Activated T-helper 9 cell treated with anti-CD3 and anti-CD28 coated beads, Interleukin-2, amount 50 U/mL, for 16 hours (primary cell): ENCODE results near the gene UBAP2L.

ENCODE experiments used
- DNase-seq: peaks from one replicate; pipeline ENCODE4 v3.0.0-alpha.2; 2020; ENCODE audit warnings: low read depth

The UBAP2L gene

GRCh38 chr1:154220071-154220969 is at the start of gene UBAP2L:
TSS of gene UBAP2L (plus strand) at chr1:154220955. CDS start at chr1:154225124, 4,169 bp downstream.
- DNase-seq: peak; percentile 99

DNA sequence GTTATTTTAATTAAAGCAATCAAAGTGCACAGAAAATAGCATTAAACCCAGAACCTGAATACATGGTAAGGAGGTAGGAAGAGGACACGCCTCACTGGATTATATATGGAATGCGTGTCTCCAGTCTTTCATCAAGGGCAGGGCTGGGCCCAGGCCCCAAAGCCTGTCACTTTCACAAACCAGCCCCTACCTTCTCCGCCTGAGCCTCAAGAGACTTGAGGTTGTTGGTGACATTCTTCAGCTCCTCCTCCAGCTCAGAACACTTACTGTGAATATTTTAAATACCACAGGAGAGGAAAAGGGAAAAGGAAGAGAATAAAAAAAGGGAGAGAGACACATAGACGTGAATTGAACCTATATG is 49.6 kb upstream of the UBAP2L start:
- no peak for DNase-seq

DNA sequence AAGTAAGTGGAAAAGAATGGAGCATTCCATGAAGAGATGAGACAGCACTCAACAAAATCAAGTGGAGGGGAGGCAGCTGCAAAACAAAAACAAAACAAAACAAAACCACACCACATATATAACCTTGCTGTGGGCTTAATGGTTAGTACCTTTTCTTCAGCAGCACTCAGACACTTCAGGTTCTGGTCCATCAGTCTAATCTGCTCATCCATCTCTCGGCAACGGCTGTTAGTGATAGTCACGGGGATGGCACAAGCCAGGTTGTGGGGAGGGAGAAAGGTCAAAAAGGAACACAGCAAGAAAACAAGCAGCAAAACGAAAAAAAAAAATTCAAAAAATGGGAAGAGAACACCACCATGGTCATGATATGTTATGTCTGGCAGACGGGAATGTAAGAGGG is 48.9 kb upstream of the UBAP2L start:
- DNase-seq: no peak

DNA sequence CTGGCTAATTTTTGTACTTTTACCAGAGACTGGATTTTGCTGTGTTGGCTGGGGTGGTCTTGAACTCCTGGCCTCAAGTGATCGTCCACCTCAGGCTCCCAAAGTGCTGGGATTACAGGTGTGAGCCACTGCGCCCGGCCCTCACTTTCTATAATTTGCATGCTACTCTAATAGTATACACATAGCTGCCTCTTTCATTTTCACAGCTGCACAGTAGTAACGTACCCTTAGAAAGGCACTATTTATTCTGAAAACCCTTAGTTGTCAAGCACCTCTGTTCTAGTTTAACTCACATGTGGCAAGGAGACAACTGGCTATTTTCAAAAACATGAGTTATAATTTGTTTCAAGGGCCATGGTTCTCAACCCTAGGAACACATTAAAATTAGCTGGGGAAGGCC is 46.1 kb upstream of the UBAP2L start:
- DNase-seq: no peak

DNA sequence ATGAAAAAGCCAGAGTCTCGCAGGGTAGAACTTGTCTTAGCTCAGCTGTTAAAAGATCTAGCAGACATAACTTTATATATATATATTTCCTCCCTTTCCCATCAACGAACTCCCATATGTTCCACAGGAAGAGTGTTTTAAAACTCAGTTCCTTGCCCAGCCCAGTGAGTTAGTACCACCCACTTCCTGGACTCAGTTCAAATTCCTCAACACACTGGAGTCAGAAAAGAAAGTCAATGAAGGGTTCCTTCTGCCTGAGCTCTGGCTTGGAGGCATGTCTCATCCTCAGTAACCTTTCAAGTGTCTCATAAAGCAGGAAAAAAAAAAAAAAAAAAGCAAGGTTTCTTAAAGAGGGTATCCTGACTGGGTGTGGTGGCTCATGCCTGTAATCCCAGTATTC is 44.4 kb upstream of the UBAP2L start:
- no peak for DNase-seq

- no peak for DNase-seq
Observed at GRCh38 chr1:154178013-154178412, 42.7 kb upstream of the UBAP2L start.

GRCh38 chr1:154178911-154179811 is 41.6 kb upstream of the UBAP2L start:
- DNase-seq: no peak

DNA sequence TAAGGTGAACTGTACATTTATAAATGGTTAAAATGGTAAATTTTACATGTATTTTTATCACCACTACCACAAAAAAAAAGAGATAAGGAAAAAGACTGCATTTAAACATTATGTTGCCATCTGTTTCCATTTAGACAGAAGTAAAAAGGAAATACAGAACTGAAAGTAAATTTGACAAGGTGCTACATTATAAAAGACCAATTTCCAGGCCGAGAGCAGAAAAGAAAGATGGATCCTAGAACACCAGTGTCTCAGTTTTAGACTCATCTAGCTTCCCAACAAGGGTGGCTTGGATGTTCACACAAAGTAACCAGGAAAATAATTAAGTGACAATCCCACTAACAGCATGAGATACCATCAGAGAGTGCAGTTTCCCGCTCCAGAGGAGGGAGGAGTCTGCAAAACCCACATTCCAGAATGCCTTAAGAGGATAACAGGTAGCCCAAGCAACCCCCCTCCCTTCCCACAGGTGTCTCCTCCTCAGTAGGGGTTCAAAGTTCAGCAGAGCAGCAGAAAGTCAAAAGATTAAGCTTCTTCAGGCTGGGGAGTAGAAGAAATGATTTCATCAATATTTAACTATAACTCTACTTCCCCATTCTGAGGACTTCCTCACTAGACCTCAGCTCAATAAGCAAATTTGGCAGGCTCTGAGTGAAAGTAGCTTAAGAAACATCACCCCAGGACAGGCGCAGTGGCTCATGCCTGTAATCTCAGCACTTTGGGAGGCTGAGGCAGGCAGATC is 40.6 kb upstream of the UBAP2L start:
- no peak for DNase-seq

DNA sequence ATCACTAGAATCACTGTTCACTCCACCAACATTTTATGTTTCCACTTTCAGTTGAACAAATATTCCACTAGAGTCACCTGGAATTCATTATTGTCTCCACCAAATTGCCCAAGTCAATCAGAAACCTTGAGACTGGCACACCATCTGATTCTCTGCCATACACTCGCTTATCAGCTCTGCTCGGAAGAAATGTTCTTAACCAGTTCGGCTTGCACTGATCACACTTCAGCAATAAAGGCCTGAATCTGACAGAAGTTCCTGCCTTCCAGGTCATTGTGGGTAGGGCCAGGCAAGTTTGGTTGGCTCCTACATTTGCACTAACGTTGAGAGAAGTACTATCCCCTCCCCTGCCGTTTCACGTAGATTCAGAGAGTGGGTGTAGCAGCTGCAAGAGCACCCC is 38.8 kb upstream of the UBAP2L start:
- no peak for DNase-seq

- peak; percentile 61 for DNase-seq
Observed at GRCh38 chr1:154182344-154183045, 38.3 kb upstream of the UBAP2L start.

DNA sequence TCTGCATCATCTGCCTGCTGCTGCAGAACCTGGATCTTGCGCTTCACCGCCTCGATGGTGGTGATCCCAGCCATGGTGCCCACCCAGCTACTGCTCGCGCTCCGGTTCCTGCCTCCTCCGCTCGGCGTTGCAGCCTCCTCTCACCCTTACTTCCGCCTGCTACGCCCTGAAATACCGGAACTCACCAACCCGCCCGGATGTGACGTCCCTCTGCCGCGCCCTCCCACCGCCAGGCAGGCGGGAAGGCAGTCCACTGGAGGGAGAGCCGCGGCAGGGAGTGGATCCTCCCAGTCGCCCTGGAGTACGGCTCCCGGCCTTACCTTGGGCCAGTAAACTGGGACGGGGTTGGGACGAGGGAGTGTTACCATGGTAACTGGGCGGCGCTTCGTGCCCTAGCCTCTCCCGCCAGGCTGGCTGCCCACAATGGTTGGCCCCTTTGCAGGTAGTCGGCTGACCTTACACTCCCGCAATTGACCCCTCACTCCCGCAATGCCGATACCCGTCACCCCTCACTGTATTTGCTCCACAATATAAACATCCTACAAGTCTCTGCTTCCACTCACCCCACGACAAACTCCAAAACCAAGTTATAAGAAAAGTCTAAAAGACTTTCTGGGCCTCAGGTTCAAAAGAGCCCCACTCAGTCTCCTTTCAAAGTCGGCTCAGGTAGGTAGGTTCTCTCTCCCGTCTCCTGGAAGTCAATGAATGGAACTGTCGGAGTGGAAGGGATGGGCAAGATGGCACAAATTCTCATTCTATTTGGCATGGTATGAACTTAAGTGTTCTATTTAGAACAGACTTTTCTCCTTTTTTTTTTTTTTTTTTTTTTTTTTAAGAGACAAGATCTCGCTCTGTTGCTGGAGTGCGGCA is 37.5 kb upstream of the UBAP2L start:
- DNase-seq: peak; percentile 93

GRCh38 chr1:154186177-154186576 is 34.6 kb upstream of the UBAP2L start:
- DNase-seq: peak; percentile 46

DNA sequence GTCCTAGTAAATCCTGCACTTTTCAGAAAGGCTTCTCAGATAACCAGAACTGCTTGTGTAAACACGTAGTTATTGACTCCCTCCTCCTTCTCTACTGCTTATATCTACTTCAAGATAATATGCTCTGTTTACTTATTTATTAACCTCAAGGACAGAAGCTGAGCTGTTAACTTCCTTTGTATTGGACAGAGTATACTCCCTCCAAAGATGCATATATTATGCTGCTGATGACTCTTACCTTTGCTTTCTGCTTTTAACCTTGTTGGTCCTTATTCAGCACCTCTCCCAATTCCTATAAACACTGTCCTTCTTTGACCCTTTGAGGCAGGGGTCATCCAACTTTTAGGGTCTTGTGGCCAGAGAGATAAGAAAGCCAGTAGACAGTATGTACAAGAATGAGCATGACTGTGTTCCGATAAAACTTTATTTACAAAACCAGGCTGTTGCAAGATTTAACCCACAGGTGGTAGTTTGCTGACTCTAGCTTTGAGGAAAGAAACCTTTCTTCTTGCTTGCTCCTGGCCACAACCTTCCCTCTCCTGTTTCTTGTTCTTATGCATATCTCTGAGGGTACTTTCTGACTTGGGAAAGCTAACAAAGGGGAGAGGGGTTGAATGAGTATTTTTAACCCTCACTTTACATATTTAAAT is 33.8 kb upstream of the UBAP2L start:
- DNase-seq: no peak

GRCh38 chr1:154190550-154190949 is 30.2 kb upstream of the UBAP2L start:
- no peak for DNase-seq

DNA sequence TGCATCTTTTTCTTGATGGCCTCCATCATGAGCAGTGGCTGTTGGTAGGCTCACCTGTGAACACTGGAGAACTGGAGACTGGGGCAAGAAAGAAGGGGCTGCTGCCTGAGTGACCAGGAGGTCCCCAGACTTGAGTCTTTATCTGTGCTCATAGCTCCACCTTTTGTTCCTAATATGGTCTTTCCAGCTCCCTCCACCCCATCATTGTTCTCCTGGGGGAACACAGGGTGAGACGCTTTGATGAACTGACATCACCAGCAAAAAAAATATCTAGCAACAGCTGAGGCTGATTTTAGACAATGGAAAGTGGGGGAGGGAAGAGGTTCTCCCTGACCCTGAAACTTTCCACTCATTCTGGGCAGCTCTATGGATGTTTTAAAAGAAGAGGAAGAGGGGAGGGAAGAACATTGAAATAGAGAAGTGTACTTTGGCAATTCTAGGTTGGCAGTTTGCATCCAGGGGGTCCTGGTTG is 28.7 kb upstream of the UBAP2L start, which contains the start of gene TPM3:
Gene TPM3 (minus strand): TSS at position 111 of the 472 bp plus-strand sequence. CDS start 82 bp downstream, at position 29.
- no peak for DNase-seq

- no peak for DNase-seq
Observed at GRCh38 chr1:154192476-154192875, 28.3 kb upstream of the UBAP2L start.

GRCh38 chr1:154193821-154194220 is 26.9 kb upstream of the UBAP2L start:
- DNase-seq: no peak

- DNase-seq: no peak
Observed at GRCh38 chr1:154198756-154199562, 21.8 kb upstream of the UBAP2L start.

GRCh38 chr1:154199563-154199879 is 21.2 kb upstream of the UBAP2L start:
- no peak for DNase-seq
